K562 (cell line): Measurements from ENCODE around the gene MRPL52. TPM values are rescaled to one million over a fixed set of nuclear protein-coding genes. Genes with fewer than 3 reads are reported as not detected.

ENCODE experiments used
- ADNP ChIP-seq: fragments of 200-800 bp; sonication (Bioruptor generic); IDR thresholded peaks from 2 replicates; pipeline ENCODE4 v1.6.1; 2016; ENCODE audit warnings: missing genetic modification characterization, missing compliant biosample characterization
- AFF4 ChIP-seq: sonication (generic); formaldehyde crosslinking; IDR thresholded peaks from 2 replicates; pipeline ENCODE4 v1.8.0; 2023; ENCODE audit warnings: mild to moderate bottlenecking, missing genetic modification reagents
- CBX8 ChIP-seq: fragments of 200-600 bp; sonication (generic); IDR thresholded peaks from 2 replicates; pipeline ENCODE4 v1.6.1; 2012; ENCODE audit warnings: borderline replicate concordance, mixed run types, low read depth, mild to moderate bottlenecking, moderate library complexity, mixed read lengths, low read length, control low read depth, inconsistent platforms; ENCODE audit not compliant: poor library complexity, severe bottlenecking; ENCODE audit errors: extremely low read depth
- CLOCK ChIP-seq: fragments of 250-450 bp; sonication (Bioruptor Pico); IDR thresholded peaks from 2 replicates; pipeline ENCODE4 v1.4.0; 2020; ENCODE audit warnings: mild to moderate bottlenecking, moderate library complexity, borderline replicate concordance
- CREBBP ChIP-seq: IDR thresholded peaks from one replicate; pipeline ENCODE4 v1.6.1; 2012; ENCODE audit warnings: low read depth, mild to moderate bottlenecking, control low read depth, inconsistent platforms, low read length
- FOXM1 ChIP-seq, 2 experiments: fragments of 450-650 bp in 1 of 2; sonication (generic) in 1 of 2; formaldehyde crosslinking in 1 of 2; IDR thresholded peaks; 2 replicates each; pipeline versions ENCODE4 v1.6.1 to v1.9.0; 2017 to 2022; ENCODE audit warnings: low read depth in 2 of 2, mild to moderate bottlenecking in 2 of 2, missing genetic modification reagents in 1 of 2, moderate library complexity in 1 of 2
- HOMEZ ChIP-seq: fragments of 250-450 bp; sonication (Bioruptor Pico); IDR thresholded peaks from 2 replicates; pipeline ENCODE4 v1.4.0; 2020; ENCODE audit warnings: mild to moderate bottlenecking, moderate library complexity
- NR2F6 ChIP-seq: fragments of 450-650 bp; formaldehyde crosslinking; IDR thresholded peaks from 2 replicates; pipeline ENCODE4 v1.4.0; 2020; ENCODE audit warnings: mild to moderate bottlenecking
- PTBP1 ChIP-seq: fragments of 200-400 bp; formaldehyde crosslinking; IDR thresholded peaks from 2 replicates; pipeline ENCODE4 v1.6.1; 2017; ENCODE audit warnings: low read depth, low read length
- RB1 ChIP-seq: fragments of 450-650 bp; IDR thresholded peaks from 2 replicates; pipeline ENCODE4 v1.6.1; 2017; ENCODE audit warnings: low read depth, mild to moderate bottlenecking
- RFX5 ChIP-seq: IDR thresholded peaks from 2 replicates; pipeline ENCODE4 v1.6.1; 2011; ENCODE audit warnings: low read depth, mild to moderate bottlenecking, improper control_type of control experiment, low read length
- SETDB1 ChIP-seq: IDR thresholded peaks from one replicate; pipeline ENCODE4 v1.6.1; 2012; ENCODE audit warnings: low read length, control low read depth, inconsistent platforms
- TCFL5 ChIP-seq: fragments of 250-450 bp; sonication (Bioruptor Pico); conservative IDR thresholded peaks from 2 replicates; pipeline ENCODE4 v1.6.1; 2021; ENCODE audit warnings: mild to moderate bottlenecking, moderate library complexity, matching md5 sums
- TRIM25 ChIP-seq: fragments of 450-650 bp; IDR thresholded peaks from 2 replicates; pipeline ENCODE4 v1.7.0; 2016; ENCODE audit warnings: borderline replicate concordance
- ZEB2 ChIP-seq: fragments of 450-650 bp; IDR thresholded peaks from 2 replicates; pipeline ENCODE4 v1.6.1; 2016
- ZNF274 ChIP-seq: IDR thresholded peaks from 2 replicates; pipeline ENCODE4 v1.6.1; 2011; ENCODE audit warnings: low read depth, mild to moderate bottlenecking, low read length, moderate library complexity, borderline replicate concordance
- ZNF77 ChIP-seq: fragments of 250-450 bp; sonication (Bioruptor Pico); IDR thresholded peaks from 2 replicates; pipeline ENCODE4 v1.5.0; 2020
- polyA plus RNA-seq, 8 experiments: library from polyadenylated mRNA; depleted of rRNA in 4 of 8; stranded (reverse) in 5 of 8; unstranded in 3 of 8; fragments of >200 nt; fragmentation: Nextera tagmentation in 2 of 8; fragmentation: Illumina TruSeq in 1 of 8; extraction: Ambion mirVana in 2 of 8; extraction: Trizol in 1 of 8; gene quantifications; 2 replicates each; pipeline versions ENCODE4 v1.2.1 to v1.2.3, GENCODE V29; 2011 to 2014; ENCODE audit warnings: inconsistent platforms in 1 of 8, missing spikeins in 1 of 8
- total RNA-seq, 7 experiments: library from RNA; depleted of rRNA in 6 of 7; stranded (reverse); fragments of >200 nt in 6 of 7; fragmentation: Illumina TruSeq in 2 of 7; extraction: Trizol in 2 of 7; gene quantifications; 2 replicates each; pipeline versions ENCODE4 v1.2.1 to v1.2.3, GENCODE V29; 2011 to 2021; ENCODE audit warnings: low replicate concordance in 1 of 7

Gene MRPL52
- total and polyA plus RNA-seq, 9 of the 15 experiments (the other 6 are each of a cell fraction or from before 2014, with no cell fraction given) = 56.5 to 213 (median 168) TPM

- no peak for TF ChIP-seq TCFL5
- TF ChIP-seq TRIM25 = no peak
- TF ChIP-seq ADNP (tag) = peak; percentile 69; the same call in 1 of the 2 replicates
- TF ChIP-seq NR2F6 (CRISPR knock-in tag) = no peak
- no peak for TF ChIP-seq CREBBP
- TF ChIP-seq PTBP1 = no peak
- no peak for TF ChIP-seq HOMEZ (CRISPR knock-in tag)
- TF ChIP-seq AFF4 = no peak
- no peak for TF ChIP-seq ZEB2
- peak; percentile 61 for TF ChIP-seq RB1
- TF ChIP-seq ZNF274 = no peak
- no peak for TF ChIP-seq CLOCK (CRISPR knock-in tag)
- no peak; the same call in 1 of the 2 replicates for TF ChIP-seq FOXM1 (IDR thresholded peaks at IDR 0.05; ENCODE audit: low read depth)
- no peak for TF ChIP-seq FOXM1 (CRISPR knock-in tag; IDR thresholded peaks at IDR 0.05; ENCODE audit: low read depth)
- TF ChIP-seq ZNF77 = no peak
- no peak for TF ChIP-seq SETDB1
- no peak for TF ChIP-seq CBX8
- no peak for TF ChIP-seq RFX5
These were observed 23.5 kb downstream of the MRPL52 start (continued) for GRCh38 chr14:22852940-22853767.
